Measurements from ENCODE around the gene DLX1. TPM values are rescaled to one million over a fixed set of nuclear protein-coding genes. Genes with fewer than 3 reads are reported as not detected.

DLX1 gene
- total RNA-seq, 1 experiment from 2014 or later, result 2.0 TPM

- RAD21 ChIA-PET (ENCODE audit: low non-redundant PET in 1 of 2, low total read pairs in 2 of 2, uncharacterized antibody in 2 of 2, unreplicated experiment in 2 of 2), result no interaction called here
- CTCF ChIA-PET, result interaction anchor here (0.8 to 2.0 kb wide), 3 partner anchors 14 to 396 kb away, joined by 3 to 6 read pairs (median 5); no protein-coding TSS in a partner anchor
- DNase-seq (ENCODE audit: low read depth, low spot score), result no peak
- no peaks in the 10 kb centered on the region for H3K79me2 ChIP-seq (ENCODE audit: insufficient read depth, low read length)
- no peaks in the 10 kb centered on the region for H3K27me3 ChIP-seq (ENCODE audit: insufficient read depth, low read length)
- peak overlapping the region; percentile 73 for H3K4me2 ChIP-seq (ENCODE audit: low read length)
- H2AFZ ChIP-seq (ENCODE audit: low read depth, low read length, poor library complexity, severe bottlenecking), result peak overlapping the region; percentile 70
- no peak for TF ChIP-seq ZBTB33 (IDR thresholded peaks at IDR 0.05; ENCODE audit: extremely low read depth, insufficient replicate concordance, low read length)
- peak overlapping the region; percentile 30 to 53 for H3K4me3 ChIP-seq (replicated peaks in 1 of 2; ENCODE audit: low read depth in 1 of 2, low read length in 2 of 2)
- no peaks in the 10 kb centered on the region for H3K36me3 ChIP-seq (ENCODE audit: control insufficient read depth in 1 of 2, insufficient read depth in 2 of 2, low read length in 2 of 2)
- ATAC-seq, result no peak
- H3K9ac ChIP-seq (ENCODE audit: low read length), result peak overlapping the region; percentile 53
- BruUV-seq (replicated peaks), result no TSS peak
- POLR2A ChIA-PET, result interaction anchor here (1.9 kb wide), 1 partner anchor 15 kb away, joined by 8 read pairs; the partner anchor contains the start of gene DLX1
- no peaks in the 10 kb centered on the region for H3K9me2 ChIP-seq (ENCODE audit: insufficient read depth)
- H3K4me1 ChIP-seq (ENCODE audit: control insufficient read depth in 1 of 2, insufficient read depth in 2 of 2, low read length in 2 of 2), result peaks cover 51 to 83% of the 10 kb centered on the region in 2 experiments
- H4K20me1 ChIP-seq (ENCODE audit: insufficient read depth), result no peaks in the 10 kb centered on the region
- intact Hi-C loops (cut with micrococcal nuclease), result loop anchor here (5.0 to 10.0 kb wide), 2 partner anchors 175 to 363 kb away; partner anchors contain the start of gene HAT1
- peak overlapping the region; percentile 44; the same call in 1 of the 2 replicates for H3K27ac ChIP-seq (ENCODE audit: low read depth, low read length)
- H3K9me3 ChIP-seq (ENCODE audit: control insufficient read depth in 1 of 2, insufficient read depth in 1 of 2, low read depth in 1 of 2, low read length in 2 of 2), result no peaks in the 10 kb centered on the region
Observed at GRCh38 chr2:172099472-172100079, 14.3 kb downstream of the DLX1 start.

DNA sequence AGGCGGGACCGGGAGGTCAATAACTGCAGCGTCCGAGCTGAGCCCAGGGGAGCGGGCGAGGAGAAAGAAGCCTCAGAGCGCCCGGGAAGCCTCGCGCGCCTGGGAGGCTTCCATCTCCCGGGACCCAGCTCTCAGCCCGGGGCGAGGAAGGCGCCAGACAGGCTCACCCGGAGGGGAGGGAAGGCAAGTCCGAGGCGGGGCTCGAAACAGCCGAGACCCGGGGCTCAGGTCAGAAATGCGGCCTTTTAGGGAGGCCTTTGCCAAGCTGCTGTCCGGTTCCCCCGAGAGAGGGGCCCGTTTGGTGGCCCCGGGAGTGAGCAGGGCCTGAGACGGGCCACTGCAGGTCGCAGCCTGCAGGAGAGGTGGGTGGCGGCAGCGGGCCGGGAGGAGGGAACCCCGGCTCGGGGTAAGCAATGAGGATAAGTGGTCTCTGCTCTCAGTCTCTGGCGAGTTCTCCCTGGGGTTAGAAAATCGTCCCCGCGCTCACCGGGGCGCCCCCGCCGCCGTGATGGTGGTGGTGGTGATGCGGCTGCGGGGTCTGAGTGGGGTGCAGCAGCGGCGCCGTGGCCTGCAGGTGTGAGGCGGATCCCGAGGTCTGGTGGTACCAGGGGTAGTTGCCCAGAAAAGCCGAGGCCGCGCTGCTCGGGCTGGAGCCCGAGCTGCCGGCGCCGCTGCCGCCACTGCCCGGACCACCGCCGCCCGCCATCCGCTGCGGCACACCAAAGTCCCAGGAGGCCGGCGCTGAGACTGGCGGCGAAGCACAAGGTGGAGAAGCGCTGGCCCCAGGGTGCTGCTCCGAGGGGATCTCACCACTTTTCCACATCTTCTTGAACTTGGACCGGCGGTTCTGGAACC, 15.0 kb downstream of the DLX1 start:
- Histone ChIP-seq H3K4me3 (replicated peaks in 1 of 2; ENCODE audit: low read depth in 1 of 2, low read length in 2 of 2) (no peak overlapping the region), H3K9me3 (ENCODE audit: control insufficient read depth in 1 of 2, insufficient read depth in 1 of 2, low read depth in 1 of 2, low read length in 2 of 2) (no peaks in the 10 kb centered on the region), H3K4me2 (ENCODE audit: low read length) (peak overlapping the region; percentile 73), H4K20me1 (ENCODE audit: insufficient read depth) (no peaks in the 10 kb centered on the region), H3K9me2 (ENCODE audit: insufficient read depth) (no peaks in the 10 kb centered on the region), H2AFZ (ENCODE audit: low read depth, low read length, poor library complexity, severe bottlenecking) (no peak overlapping the region), H3K27ac (ENCODE audit: low read depth, low read length) (no peak overlapping the region), H3K9ac (ENCODE audit: low read length) (peak overlapping the region; percentile 53; the same call in 1 of the 2 replicates), H3K36me3 (ENCODE audit: control insufficient read depth in 1 of 2, insufficient read depth in 2 of 2, low read length in 2 of 2) (no peaks in the 10 kb centered on the region), H3K27me3 (ENCODE audit: insufficient read depth, low read length) (no peaks in the 10 kb centered on the region), H3K79me2 (ENCODE audit: insufficient read depth, low read length) (no peaks in the 10 kb centered on the region), H3K4me1 (ENCODE audit: control insufficient read depth in 1 of 2, insufficient read depth in 2 of 2, low read length in 2 of 2) (peaks cover 51 to 78% of the 10 kb centered on the region in 2 experiments)
- intact Hi-C loops (cut with micrococcal nuclease), result loop anchor here (5.0 kb wide), 1 partner anchor 362 kb away; no protein-coding TSS in a partner anchor
- POLR2A ChIA-PET, result no interaction called here
- ATAC-seq (no peak), DNase-seq (ENCODE audit: low read depth, low spot score) (no peak)
- no TSS peak for BruUV-seq (replicated peaks)
- RAD21 ChIA-PET (ENCODE audit: low non-redundant PET in 1 of 2, low total read pairs in 2 of 2, uncharacterized antibody in 2 of 2, unreplicated experiment in 2 of 2), result no interaction called here
- CTCF ChIA-PET, result interaction anchor here (2.0 kb wide), 1 partner anchor 13 kb away, joined by 6 read pairs; no protein-coding TSS in a partner anchor
- TF ChIP-seq YY1 (IDR thresholded peaks at IDR 0.05; ENCODE audit: extremely low read depth, insufficient replicate concordance, low read depth, low read length) (no peak), TCF7L2 (IDR thresholded peaks at IDR 0.05; ENCODE audit: borderline replicate concordance, extremely low read depth, insufficient read depth, insufficient read length) (no peak), MAX (IDR thresholded peaks at IDR 0.05) (no peak), CEBPB (IDR thresholded peaks at IDR 0.05; ENCODE audit: low read depth) (no peak), SIN3A (IDR thresholded peaks at IDR 0.05; ENCODE audit: low read depth) (no peak), RAD21 (IDR thresholded peaks at IDR 0.05; ENCODE audit: low read depth) (no peak), ATF3 (IDR thresholded peaks at IDR 0.05) (no peak), ZNF274 (IDR thresholded peaks at IDR 0.05; ENCODE audit: low read depth, low read length) (no peak), CBX3 (IDR thresholded peaks at IDR 0.05; ENCODE audit: low read depth) (no peak), ELF1 (IDR thresholded peaks at IDR 0.05; ENCODE audit: borderline replicate concordance, low read depth) (no peak), CTCF (IDR thresholded peaks at IDR 0.05 in 2 of 3, conservative IDR thresholded peaks at IDR 0.05 in 1 of 3; ENCODE audit: borderline replicate concordance in 1 of 3, insufficient read depth in 1 of 3, low read depth in 2 of 3, low read length in 2 of 3) (no peak)
